Bronchial epithelial cell (primary cell): ENCODE data around the gene LCN1. TPM values are rescaled to one million over a fixed set of nuclear protein-coding genes. Genes with fewer than 3 reads are reported as not detected.

ENCODE experiments used
- DNase-seq: peaks from one replicate; pipeline ENCODE4 v3.0.0-alpha.2; 2010; ENCODE audit warnings: low read depth
- FAIRE-seq: peaks from 2 replicates; lab custom pipeline; 2011; peaks lifted over from hg19 to GRCh38; lab: Jason Lieb, UNC
- H3K27me3 ChIP-seq: 2 replicates; pipeline ENCODE4 v1.5.1; 2011; ENCODE audit warnings: low read length; ENCODE audit not compliant: control insufficient read depth, insufficient read depth
- H3K36me3 ChIP-seq: 2 replicates; pipeline ENCODE4 v1.5.1; 2011; ENCODE audit warnings: low read length; ENCODE audit not compliant: control insufficient read depth, insufficient read depth
- H3K4me3 ChIP-seq: 2 replicates; pipeline ENCODE4 v1.5.1; 2011; ENCODE audit warnings: mild to moderate bottlenecking, low read depth, low read length, control low read depth
- total RNA-seq: library from RNA; depleted of rRNA; stranded (reverse); fragments of >200 nt; gene quantifications from 2 replicates; pipeline ENCODE4 v1.2.1, GENCODE V29; 2014
- TF ChIP-seq, protein P1 (sequence below): IDR thresholded peaks from 2 replicates; pipeline ENCODE4 v1.5.1; 2011; ENCODE audit warnings: mild to moderate bottlenecking, moderate library complexity, low read length, control low read depth, inconsistent platforms; ENCODE audit not compliant: insufficient read depth, severe bottlenecking

LCN1 gene
- total RNA-seq, 1 donor from 2014 or later, result not detected

DNA sequence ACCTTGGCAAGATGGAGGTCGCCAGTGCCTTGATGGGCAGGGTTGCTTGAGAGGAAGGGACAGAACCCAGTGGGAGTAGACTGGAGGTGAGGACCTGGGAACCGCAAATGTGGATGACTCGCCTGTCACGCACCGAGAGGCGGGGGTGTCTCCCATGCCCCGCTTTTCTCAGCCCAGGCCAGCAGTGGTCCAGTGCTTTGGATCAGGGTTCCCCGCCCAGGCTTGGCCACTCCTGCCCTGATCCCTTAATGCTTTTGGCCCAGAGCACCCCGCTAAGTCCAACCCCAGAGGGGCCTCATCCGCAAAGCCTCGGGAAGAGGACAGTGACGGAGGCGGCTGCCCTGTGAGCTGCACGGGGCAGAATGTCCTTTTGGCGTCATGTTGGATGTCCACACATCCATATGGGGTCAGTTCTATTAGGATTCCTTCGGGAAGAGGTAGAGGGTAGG is 18.3 kb upstream of the LCN1 start:
- no peak for DNase-seq
- Histone ChIP-seq H3K27me3 (peaks cover 1% of the 10 kb centered on the region), H3K4me3 (no peak overlapping the region), H3K36me3 (peaks cover 21% of the 10 kb centered on the region)
- TF ChIP-seq, protein P1, sequence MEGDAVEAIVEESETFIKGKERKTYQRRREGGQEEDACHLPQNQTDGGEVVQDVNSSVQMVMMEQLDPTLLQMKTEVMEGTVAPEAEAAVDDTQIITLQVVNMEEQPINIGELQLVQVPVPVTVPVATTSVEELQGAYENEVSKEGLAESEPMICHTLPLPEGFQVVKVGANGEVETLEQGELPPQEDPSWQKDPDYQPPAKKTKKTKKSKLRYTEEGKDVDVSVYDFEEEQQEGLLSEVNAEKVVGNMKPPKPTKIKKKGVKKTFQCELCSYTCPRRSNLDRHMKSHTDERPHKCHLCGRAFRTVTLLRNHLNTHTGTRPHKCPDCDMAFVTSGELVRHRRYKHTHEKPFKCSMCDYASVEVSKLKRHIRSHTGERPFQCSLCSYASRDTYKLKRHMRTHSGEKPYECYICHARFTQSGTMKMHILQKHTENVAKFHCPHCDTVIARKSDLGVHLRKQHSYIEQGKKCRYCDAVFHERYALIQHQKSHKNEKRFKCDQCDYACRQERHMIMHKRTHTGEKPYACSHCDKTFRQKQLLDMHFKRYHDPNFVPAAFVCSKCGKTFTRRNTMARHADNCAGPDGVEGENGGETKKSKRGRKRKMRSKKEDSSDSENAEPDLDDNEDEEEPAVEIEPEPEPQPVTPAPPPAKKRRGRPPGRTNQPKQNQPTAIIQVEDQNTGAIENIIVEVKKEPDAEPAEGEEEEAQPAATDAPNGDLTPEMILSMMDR, result no peak
- FAIRE-seq, result peak; percentile 50

DNA sequence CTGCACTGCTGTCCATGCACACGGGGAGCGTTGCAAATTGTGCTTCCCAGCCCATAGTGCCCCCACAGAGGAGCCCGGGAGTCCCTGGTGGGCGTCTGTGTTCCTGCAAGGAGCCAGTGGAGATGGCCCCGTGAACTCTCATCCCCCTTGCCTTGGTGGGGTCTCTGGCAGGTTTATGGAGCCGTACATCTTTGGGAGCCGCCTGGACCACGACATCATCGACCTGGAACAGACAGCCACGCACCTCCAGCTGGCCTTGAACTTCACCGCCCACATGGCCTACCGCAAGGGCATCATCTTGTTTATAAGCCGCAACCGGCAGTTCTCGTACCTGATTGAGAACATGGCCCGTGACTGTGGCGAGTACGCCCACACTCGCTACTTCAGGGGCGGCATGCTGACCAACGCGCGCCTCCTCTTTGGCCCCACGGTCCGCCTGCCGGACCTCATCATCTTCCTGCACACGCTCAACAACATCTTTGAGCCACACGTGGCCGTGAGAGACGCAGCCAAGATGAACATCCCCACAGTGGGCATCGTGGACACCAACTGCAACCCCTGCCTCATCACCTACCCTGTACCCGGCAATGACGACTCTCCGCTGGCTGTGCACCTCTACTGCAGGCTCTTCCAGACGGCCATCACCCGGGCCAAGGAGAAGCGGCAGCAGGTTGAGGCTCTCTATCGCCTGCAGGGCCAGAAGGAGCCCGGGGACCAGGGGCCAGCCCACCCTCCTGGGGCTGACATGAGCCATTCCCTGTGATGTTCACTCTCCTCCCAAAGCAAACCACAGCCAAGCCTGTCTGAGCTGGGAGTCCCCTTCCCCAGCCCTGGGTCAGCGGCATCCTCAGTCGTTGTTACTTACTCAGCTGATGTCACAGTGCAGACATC is 17.6 kb upstream of the LCN1 start:
- Histone ChIP-seq H3K4me3 (no peak overlapping the region), H3K36me3 (peaks cover 21% of the 10 kb centered on the region), H3K27me3 (no peaks in the 10 kb centered on the region)
- DNase-seq, result no peak
- TF ChIP-seq, protein P1, result no peak
- FAIRE-seq, result no peak

GRCh38 chr9:135504262-135505243 is 16.7 kb upstream of the LCN1 start:
- Histone ChIP-seq H3K27me3 (no peaks in the 10 kb centered on the region), H3K4me3 (no peak overlapping the region), H3K36me3 (peaks cover 21% of the 10 kb centered on the region)
- TF ChIP-seq, protein P1, result peak; percentile 97
- FAIRE-seq, result peak; percentile 40
- DNase-seq, result peak; percentile 33

- FAIRE-seq (no peak), DNase-seq (no peak)
- TF ChIP-seq, protein P1, result no peak
- no peak overlapping the region for H3K4me3 ChIP-seq
- H3K27me3 ChIP-seq, result no peaks in the 10 kb centered on the region
- H3K36me3 ChIP-seq, result peaks cover 21% of the 10 kb centered on the region
Measured at GRCh38 chr9:135505406-135506187, 15.6 kb upstream of the LCN1 start.
